Measurements from ENCODE around the gene DUSP8. TPM values are rescaled to one million over a fixed set of nuclear protein-coding genes. Genes with fewer than 3 reads are reported as not detected.

The DUSP8 gene
- total and polyA plus RNA-seq, 2 of the 8 experiments (the other 6 are each of a cell fraction or from before 2014, with no cell fraction given) = 2.8 to 3.6 TPM

- CTCF ChIA-PET (ENCODE audit: partially characterized antibody) = interaction anchor here (0.6 kb wide), 1 partner anchor 8 kb away, joined by 3 read pairs; no protein-coding TSS in a partner anchor
- WGBS, 2 experiments (ENCODE audit: extremely low coverage in 1 of 2, insufficient coverage in 1 of 2, insufficient read length in 1 of 2, insufficient replicate concordance in 2 of 2, low coverage in 1 of 2, low lambda C conversion rate in 2 of 2, missing lambda C conversion rate in 1 of 2) = 94% methylated on average over 17 of the region's 17 CpGs; no CpG with 5 or more reads in 1 of the 2 experiments
Measured at GRCh38 chr11:1529286-1529685, 42.8 kb downstream of the DUSP8 start.

More at GRCh38 chr11:1529286-1529685, 42.8 kb downstream of the DUSP8 start:
- H3K4me1 ChIP-seq (replicated peaks in 1 of 4; ENCODE audit: control insufficient read depth in 3 of 4, insufficient read depth in 4 of 4, low read length in 3 of 4) = peaks cover 0 to 2% (median 0%) of the 10 kb centered on the region in 4 experiments; a peak in 1 of 7 replicates
- no peak for FAIRE-seq
- H3K18ac ChIP-seq (ENCODE audit: extremely low read depth, low read length) = no peak overlapping the region
- H4K8ac ChIP-seq (ENCODE audit: extremely low read depth, insufficient read depth, low read length) = 0 out of 2 replicates have a peak overlapping the region, but pooled peaks have one; percentile 65
- H3K9ac ChIP-seq (replicated peaks in 1 of 4; ENCODE audit: extremely low read depth in 1 of 4, low read depth in 3 of 4, low read length in 3 of 4) = no peak overlapping the region
- no peaks in the 10 kb centered on the region for H3K9me3 ChIP-seq (ENCODE audit: insufficient read depth in 2 of 2, low read depth in 1 of 2, low read length in 1 of 2)
- H3K14ac ChIP-seq (ENCODE audit: insufficient read length) = no peak overlapping the region
- H2AK5ac ChIP-seq (ENCODE audit: low read depth, low read length) = no peak overlapping the region
- no peak overlapping the region for H3K4me3 ChIP-seq (ENCODE audit: extremely low read depth in 1 of 4, insufficient read depth in 2 of 4, low read depth in 3 of 4, low read length in 4 of 4)
- H3K27ac ChIP-seq (ENCODE audit: low read depth, low read length) = no peak overlapping the region
- H4K20me1 ChIP-seq (replicated peaks in 1 of 2; ENCODE audit: control insufficient read depth in 1 of 2, insufficient read depth in 2 of 2, low read length in 2 of 2) = peaks cover 2 to 8% of the 10 kb centered on the region in 2 experiments
- H3K4ac ChIP-seq (replicated peaks; ENCODE audit: insufficient read length, low read depth, low read length) = no peak overlapping the region
- no peaks in the 10 kb centered on the region for H3K36me3 ChIP-seq (ENCODE audit: control insufficient read depth in 2 of 4, insufficient read depth in 4 of 4, low read length in 3 of 4)
- DNase-seq (ENCODE audit: low read depth in 1 of 2, low spot score in 2 of 2) = no peak
- H2BK5ac ChIP-seq (ENCODE audit: low read depth, low read length) = peak overlapping the region; percentile 24; the same call in 1 of the 2 replicates
- no peak for TF ChIP-seq POU5F1 (IDR thresholded peaks at IDR 0.05; ENCODE audit: low read depth, low read length)
- no peak for TF ChIP-seq SRF (IDR thresholded peaks at IDR 0.05; ENCODE audit: low read depth, low read length)
- TF ChIP-seq EZH2 (IDR thresholded peaks at IDR 0.05; ENCODE audit: low read depth, low read length, severe bottlenecking) = no peak
- no peak for TF ChIP-seq TAF7 (optimal IDR thresholded peaks at IDR 0.05; ENCODE audit: borderline replicate concordance, low read depth, low read length)
- TF ChIP-seq YY1 (IDR thresholded peaks at IDR 0.05; ENCODE audit: low read depth, low read length) = no peak
- TF ChIP-seq ATF3 (IDR thresholded peaks at IDR 0.05; ENCODE audit: insufficient read depth, low read depth, low read length) = no peak
- no peak for TF ChIP-seq HDAC2 (IDR thresholded peaks at IDR 0.05; ENCODE audit: borderline replicate concordance in 1 of 2, low read depth in 2 of 2, low read length in 2 of 2)
- no peak for TF ChIP-seq TBP (IDR thresholded peaks at IDR 0.05; ENCODE audit: low read depth, low read length)
- TF ChIP-seq GTF2F1 (IDR thresholded peaks at IDR 0.05; ENCODE audit: borderline replicate concordance, low read depth, low read length) = no peak
- TF ChIP-seq POLR2A (IDR thresholded peaks at IDR 0.05; ENCODE audit: control extremely low read depth in 1 of 2, low read depth in 2 of 2, low read length in 2 of 2) = no peak
- no peak for TF ChIP-seq EGR1 (IDR thresholded peaks at IDR 0.05; ENCODE audit: borderline replicate concordance, low read depth, low read length)
- TF ChIP-seq CBX5 (IDR thresholded peaks at IDR 0.05; ENCODE audit: low read depth, low read length) = no peak
- H3K23me2 ChIP-seq (ENCODE audit: low read depth, low read length) = no peaks in the 10 kb centered on the region
- no peak overlapping the region for H3K23ac ChIP-seq (ENCODE audit: insufficient read length)
- no peak overlapping the region for H2BK15ac ChIP-seq (ENCODE audit: low read length)
- no peak overlapping the region for H2BK12ac ChIP-seq (ENCODE audit: low read depth, low read length)
- H3K27me3 ChIP-seq (replicated peaks in 1 of 4; ENCODE audit: control insufficient read depth in 3 of 4, extremely low read depth in 1 of 4, insufficient read depth in 3 of 4, low read length in 3 of 4) = no peaks in the 10 kb centered on the region
- H4K5ac ChIP-seq (ENCODE audit: insufficient read length, low read depth, low read length) = no peak overlapping the region
- no peak overlapping the region for H4K91ac ChIP-seq (replicated peaks; ENCODE audit: insufficient read length, low read length)
- H3K79me1 ChIP-seq (ENCODE audit: low read depth, low read length) = peaks cover 25% of the 10 kb centered on the region
- no peak overlapping the region for H2BK20ac ChIP-seq (ENCODE audit: low read length)
- no peak overlapping the region for H3K4me2 ChIP-seq (ENCODE audit: insufficient read depth in 1 of 2, low read depth in 2 of 2, low read length in 2 of 2)
- peaks cover 0 to 43% of the 10 kb centered on the region in 2 experiments; a peak in 1 of 4 replicates for H3K79me2 ChIP-seq (ENCODE audit: control insufficient read depth in 1 of 2, insufficient read depth in 2 of 2, low read length in 2 of 2)
- POLR2A ChIA-PET (ENCODE audit: partially characterized antibody) = no interaction called here
- H2BK120ac ChIP-seq (replicated peaks; ENCODE audit: low read depth, low read length) = no peak overlapping the region
- no peak overlapping the region for H3K56ac ChIP-seq (replicated peaks; ENCODE audit: insufficient read length, low read depth, low read length)
- no peak overlapping the region for H2AFZ ChIP-seq (ENCODE audit: low read length)
